IPS-18c (cell line): ENCODE measurements around the gene LIMS2.

Source experiments
- H3K4me3 ChIP-seq: 2 replicates; pipeline ENCODE4 v1.7.0; 2013; ENCODE audit warnings: low read depth, mild to moderate bottlenecking, low read length, moderate library complexity; ENCODE audit not compliant: insufficient read depth
- H3K9me3 ChIP-seq: one replicate; pipeline ENCODE4 v1.6.1; 2013; ENCODE audit warnings: mild to moderate bottlenecking, low read length, moderate library complexity; ENCODE audit not compliant: control insufficient read depth, insufficient read depth

LIMS2 gene, protein sequence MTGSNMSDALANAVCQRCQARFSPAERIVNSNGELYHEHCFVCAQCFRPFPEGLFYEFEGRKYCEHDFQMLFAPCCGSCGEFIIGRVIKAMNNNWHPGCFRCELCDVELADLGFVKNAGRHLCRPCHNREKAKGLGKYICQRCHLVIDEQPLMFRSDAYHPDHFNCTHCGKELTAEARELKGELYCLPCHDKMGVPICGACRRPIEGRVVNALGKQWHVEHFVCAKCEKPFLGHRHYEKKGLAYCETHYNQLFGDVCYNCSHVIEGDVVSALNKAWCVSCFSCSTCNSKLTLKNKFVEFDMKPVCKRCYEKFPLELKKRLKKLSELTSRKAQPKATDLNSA

DNA sequence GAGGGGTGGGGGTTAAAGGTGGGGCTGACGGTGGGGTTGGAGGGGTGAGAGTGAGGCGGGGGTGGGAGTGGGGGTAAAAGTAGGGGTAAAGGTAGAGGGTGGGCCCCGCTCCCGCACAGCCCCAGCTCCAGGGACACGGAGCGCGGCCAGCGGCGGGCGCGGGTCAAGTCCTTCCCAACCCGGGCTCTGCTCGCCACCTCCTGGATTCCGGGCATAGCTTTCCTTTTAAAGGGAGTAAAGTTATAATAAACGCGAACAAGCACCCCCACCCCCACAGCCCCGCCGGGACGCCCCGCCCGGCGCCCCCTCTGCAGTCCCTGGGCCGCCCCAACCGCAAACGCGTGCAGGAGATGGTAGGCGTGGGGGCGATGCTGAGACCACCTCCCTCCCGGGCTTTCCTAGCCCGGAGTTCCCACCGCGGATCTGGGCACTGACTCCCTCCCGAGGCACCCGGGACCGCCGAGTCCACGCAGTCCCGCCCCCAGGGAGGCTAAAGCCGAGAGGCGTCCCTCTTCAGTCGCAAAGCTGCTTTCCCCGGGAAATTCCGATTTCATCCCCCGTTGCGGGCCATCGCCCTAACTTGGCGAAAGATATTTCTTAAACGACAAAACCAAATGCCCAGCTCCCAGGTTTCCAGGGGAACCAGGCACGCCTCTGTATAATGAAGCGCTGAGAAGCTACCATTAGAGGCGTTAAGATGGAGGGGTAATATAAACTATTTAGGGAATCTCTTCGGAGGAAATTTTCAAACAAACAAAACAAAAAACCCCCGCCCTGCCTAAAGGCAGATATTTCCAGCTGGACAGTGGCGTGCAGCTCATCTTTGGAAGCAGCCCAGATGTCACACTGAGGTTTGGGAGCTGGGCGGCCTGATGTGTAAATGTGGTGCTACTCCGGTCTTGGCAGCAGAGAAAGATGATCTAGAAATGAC, at the start of gene LIMS2:
TSS of gene LIMS2 (minus strand) at position 200 of the 931 bp plus-strand sequence. CDS start 506 bp downstream, outside the sequence.
- H3K9me3 ChIP-seq, result no peaks in the 10 kb centered on the region
- peak within 1 kb of the TSS; percentile 63 for H3K4me3 ChIP-seq

DNA sequence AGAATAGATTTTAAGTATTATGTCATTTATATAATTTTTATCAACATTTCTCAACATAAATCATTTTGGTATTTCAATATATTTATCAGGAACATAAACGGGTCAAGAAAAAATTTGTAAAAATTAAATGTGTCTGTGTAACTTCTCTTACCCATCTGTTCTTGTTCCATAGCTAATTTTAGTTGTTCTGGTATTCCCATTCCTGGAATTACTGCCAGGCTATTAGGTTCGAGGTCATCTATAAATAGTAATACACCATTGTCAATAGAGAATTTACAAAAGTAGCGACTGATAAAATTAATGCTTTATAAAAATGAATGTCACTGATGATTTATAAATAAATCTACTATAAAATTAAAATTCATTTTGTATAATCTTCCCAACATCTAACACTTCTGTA, 47.5 kb upstream of the LIMS2 start:
- Histone ChIP-seq H3K4me3 (no peak overlapping the region), H3K9me3 (no peaks in the 10 kb centered on the region)

DNA sequence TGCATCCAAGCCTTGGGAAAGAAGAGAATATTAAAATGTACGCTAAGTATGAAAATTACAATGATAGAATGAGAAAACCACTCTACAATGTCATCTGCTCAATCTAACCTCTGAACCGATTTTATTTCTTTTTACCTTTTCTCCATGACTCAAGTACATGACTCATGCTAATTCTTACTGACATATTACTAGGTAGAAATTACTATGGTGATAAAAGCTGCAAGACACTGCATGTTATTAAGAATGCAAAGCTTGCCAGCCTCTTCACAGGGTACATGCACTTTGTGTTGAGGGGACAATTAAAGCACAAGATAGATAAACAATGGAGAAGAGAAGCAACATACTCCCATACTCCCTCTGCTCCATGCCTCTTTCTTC, 46.6 kb upstream of the LIMS2 start:
- Histone ChIP-seq H3K4me3 (no peak overlapping the region), H3K9me3 (no peaks in the 10 kb centered on the region)

DNA sequence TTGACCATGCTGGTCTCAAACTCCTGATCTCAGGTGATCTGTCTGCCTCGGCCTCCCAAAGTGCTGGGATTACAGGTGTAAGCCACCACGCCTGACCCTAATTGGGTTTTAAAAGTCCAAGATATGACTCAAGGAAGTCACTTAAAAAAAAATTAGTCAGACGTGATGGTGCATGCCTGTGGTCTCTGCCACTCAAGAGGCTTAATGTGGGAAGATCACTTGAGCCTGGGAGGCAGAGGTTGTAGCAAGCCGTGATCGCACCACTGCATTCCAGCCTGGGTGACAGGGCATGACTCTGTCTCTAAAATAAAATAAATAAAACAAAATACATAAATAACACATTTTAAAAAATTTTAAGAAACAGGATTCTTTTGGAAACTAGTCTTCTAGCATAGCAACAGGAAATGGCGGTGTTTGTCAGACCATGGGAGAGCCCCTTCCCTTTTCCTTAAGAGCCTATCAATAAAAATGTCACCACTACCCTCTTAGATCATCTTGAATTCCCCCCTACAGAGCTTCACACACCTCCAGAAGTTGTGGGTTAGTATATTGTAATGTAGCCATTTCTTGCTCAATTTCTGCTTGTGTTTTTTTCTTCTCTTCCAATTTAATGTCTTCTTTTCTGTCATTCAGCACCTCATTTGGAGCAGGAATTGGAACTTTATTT, 46.1 kb upstream of the LIMS2 start:
- Histone ChIP-seq H3K9me3 (no peaks in the 10 kb centered on the region), H3K4me3 (no peak overlapping the region)

DNA sequence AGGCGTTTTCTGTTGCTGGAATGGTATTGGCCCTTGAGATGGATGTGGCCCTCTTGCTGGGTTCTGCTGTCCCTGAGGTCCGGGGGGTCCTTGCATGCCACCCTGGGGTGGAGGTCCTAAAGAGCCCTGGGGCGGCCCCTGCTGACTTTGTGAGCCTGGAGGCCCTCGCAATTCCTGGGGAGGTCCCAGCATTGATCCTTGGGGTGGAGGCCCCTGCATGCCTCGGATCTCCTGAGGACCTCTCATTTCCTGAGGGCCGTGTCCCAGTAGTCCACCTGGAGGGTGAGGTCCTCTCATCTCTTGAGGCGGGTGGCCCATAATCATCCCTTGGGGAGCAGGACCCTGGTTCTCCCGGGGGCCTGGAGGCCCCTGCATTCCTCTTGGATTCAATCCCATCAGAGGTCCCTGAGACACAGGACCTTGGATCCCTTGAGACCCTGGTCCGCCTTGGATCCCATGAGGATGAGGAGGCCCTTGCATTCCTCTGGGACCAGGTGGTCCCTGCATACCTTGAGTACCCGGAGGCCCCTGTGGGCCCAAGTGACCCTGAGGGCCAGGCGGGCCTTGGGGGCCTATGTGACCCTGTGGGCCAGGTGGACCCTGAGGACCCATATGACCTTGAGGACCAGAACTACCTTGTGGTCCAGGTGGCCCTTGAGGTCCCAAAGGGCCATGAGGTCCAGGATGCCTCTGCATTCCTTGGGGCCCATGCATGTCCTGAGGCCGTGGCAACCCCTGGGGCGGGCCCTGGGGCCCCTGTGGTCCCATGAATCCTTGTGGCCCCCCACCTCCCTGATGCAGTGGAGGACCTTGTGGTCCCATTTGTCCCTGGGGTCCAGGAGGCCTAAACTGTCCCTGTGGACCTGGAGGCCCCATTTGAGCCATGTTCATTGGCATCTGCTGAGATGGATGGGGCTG, 44.2 kb upstream of the LIMS2 start:
- H3K4me3 ChIP-seq, result no peak overlapping the region
- no peaks in the 10 kb centered on the region for H3K9me3 ChIP-seq

DNA sequence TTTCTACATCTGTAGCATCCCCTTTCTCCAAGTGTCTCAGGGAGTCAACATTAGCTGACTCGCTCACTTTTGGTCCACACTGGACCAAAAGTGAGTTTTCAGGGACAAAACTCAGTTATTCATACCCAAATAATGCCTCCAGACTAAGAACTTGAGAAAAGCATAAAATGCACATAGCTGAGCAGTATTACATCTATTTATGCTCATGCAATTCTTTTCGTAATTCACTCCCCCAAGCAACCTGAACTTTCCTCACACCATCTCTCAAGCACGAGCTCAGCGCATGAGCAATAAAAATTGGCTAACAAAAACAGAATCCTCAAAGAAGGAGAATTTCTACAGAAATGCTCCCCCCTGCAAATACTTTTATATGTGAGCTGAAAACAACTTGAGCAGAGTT, 42.9 kb upstream of the LIMS2 start:
- Histone ChIP-seq H3K9me3 (no peaks in the 10 kb centered on the region), H3K4me3 (no peak overlapping the region)

DNA sequence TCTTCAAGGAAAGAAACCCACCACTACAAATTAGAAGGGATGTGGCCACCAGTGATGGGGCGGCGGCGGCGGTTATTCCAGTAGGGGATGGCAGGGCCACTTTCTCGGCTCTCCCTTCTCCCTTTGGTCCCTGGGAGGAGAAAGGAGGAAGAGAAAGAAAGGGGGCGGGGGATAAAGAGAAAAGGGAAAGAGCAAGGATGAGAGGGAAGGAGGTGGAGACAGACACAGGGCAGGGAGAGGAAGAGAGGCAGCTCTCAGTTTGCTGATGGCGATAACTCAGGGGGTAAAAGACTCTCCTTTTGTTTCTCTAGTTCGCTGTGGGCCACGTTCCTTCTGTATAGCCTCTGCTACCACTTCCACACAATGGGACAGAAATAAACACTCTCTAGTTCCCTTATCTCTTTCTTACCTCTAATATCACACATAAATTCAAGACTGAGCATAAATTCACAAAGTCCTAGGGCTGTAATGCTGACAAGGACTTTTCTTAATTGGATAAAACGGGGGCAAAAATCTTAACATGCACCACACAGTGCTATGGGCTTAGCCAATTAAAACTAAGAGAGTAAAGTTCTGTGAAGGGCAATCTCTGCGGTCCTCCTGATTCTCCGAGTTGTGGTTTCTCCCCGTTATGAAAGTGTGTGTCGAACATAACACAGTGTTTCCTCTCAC, 40.6 kb upstream of the LIMS2 start:
- Histone ChIP-seq H3K4me3 (no peak overlapping the region), H3K9me3 (no peaks in the 10 kb centered on the region)

DNA sequence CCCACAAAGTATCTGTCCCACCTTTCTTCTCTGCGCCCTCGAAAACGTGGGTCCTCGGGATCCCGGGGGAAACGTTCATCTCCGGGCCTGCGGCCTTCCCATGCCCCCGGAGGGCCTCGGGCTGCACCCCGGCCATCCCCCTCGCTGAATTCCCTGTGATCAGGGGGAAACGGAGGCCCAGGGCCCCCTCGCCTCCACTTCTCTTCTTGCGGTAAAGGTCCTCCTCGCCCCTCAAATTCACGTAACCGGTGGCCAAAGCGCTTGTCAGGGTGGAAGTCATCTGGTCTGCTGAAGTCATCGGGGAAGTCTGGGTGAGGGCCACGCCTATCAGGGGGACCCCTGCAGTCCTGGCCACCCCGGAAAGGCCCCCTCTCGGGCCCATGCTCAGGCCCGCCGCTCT, 38.2 kb upstream of the LIMS2 start:
- no peaks in the 10 kb centered on the region for H3K9me3 ChIP-seq
- no peak overlapping the region for H3K4me3 ChIP-seq

DNA sequence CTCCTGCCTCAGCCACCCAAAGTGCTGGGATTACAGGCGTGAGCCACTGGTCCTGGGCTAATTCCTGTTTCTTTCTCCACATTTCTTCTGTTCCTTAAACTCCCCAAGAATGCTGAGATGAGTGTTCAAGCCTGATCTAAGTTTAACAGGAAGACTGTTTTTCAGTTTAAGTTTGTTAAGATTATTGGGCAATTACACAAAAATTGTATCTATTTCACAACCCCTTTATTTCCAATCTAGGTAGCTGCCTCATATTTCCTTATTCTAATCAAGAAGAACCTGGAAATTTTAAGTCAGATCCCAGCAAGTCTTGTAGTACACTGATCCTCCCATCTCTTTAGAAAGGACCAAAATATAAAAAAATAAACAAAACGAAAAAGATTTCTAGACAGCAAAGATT, 37.7 kb upstream of the LIMS2 start:
- H3K4me3 ChIP-seq, result no peak overlapping the region
- no peaks in the 10 kb centered on the region for H3K9me3 ChIP-seq

DNA sequence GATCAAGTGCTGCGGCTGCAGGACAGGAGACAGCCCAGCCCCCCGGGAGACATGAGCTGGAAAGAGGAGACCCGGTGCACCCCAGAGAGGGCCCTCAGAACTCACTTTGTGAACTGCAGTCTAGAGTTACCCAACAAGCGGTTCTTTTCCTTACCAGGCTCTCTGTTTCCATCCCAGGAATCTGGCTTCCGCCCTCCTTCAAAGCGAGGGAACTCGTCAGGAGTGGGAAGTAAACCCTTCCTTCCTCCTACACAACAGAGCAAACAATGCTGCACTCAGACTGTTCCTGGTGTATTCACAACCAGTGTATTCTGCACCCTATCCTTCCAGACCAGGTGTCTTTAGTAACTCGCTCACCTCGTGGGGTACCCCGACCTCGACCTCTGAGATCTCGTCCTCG, 34.0 kb upstream of the LIMS2 start:
- H3K9me3 ChIP-seq, result no peaks in the 10 kb centered on the region
- no peak overlapping the region for H3K4me3 ChIP-seq

DNA sequence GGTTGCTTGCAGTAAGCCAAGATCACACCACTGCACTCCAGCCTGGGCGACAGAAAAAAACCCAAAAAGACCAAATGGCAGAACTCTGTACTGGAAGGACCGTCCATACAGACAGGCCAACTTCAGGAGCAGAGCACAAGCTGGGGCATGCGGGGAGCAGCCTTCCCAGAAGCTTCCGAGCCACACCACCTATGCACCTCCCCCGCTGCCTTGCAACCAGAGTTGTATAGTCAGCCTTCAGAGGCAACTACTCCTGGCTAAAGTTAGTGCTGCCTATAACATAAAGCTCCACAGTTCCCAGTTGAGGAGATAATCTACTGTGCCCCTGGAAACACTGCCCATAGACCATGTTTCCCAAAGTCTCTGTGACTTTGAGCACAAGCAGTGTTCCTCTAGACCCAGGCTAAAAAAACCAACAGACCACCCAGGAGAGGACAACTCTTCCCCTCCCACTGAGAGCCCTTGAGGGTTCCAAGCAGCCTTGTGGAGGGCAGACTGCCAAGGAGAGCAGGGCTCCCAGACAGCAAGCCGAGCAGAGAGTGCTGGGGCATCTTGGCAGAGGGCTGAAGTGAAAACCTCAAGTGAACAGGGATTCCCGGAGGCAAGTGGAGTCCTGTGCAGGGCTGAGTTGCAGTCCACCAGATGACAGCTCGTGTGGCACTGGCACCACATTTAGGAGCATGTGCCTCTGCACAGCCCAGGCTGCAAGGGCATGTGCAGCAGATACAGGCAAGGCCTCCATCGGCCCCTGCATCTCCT, 32.7 kb upstream of the LIMS2 start:
- no peak overlapping the region for H3K4me3 ChIP-seq
- no peaks in the 10 kb centered on the region for H3K9me3 ChIP-seq

DNA sequence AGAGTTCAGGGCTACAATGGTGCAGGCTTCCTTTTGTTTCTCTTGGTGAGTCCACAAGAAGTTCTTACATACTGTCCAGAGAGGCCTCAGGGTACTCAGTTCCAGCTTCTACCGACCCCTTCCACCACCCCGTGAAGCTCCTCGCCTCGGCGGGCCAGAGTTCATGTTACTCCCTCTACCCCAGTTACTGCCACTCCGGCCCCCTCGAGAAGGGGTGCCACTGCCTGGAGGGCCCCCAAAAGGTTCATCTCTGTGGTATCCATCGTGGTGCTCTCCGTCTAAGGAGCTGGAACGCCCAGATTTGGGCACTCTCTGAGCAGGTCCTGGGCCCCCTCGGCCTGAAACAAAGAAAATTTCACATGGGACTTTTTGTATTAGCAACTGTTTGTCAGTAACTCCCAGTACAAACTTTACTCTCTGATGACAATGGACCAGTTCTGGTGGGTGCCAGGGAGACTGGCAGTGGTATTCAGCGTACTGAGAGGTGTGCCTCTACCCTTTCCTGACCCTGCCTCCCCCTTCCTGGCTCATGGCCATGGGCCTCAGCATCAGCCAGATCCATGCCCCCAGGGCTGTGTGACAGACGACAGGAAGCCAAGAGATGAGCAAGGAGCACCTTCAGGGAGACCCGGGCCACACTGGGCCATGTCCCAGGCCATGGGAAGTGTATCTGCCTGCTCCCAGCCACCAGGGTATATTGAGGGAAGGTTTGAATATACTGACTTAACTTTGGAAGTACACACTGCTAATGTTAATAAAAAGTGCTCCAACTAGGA, 31.1 kb upstream of the LIMS2 start:
- H3K4me3 ChIP-seq, result no peak overlapping the region

DNA sequence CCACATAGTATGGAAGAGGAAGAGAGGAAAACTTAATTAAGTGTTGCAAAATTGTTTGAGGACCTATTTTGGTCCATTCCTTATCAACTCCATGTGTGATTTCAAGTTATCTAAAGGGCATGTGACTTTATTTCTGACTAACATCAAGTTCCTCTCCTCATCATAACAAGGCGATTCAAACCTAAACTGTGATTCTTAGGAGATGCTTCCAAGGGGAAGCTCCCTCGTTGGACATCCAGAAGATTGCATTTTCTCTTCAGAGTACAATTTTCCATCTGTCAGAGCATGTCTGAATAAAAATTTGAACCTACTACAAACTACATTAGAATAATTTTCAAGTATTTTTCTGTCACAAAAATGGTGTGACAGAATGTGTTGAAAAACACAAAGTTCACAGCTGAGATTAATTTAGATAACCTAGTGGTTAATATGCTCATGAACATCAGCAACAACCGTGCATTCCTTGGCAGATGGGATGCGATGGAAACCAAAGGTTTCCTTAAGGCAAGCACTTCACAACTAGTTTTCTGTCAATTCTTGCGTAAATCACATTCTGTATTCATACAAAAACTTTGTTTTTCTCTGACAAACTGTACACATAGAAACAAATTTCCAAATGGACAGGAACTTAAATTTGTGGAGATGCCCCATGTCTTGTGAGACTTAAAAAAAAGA, 30.2 kb upstream of the LIMS2 start:
- Histone ChIP-seq H3K9me3 (no peaks in the 10 kb centered on the region), H3K4me3 (no peak overlapping the region)

More for the DNA sequence above, 31.1 kb upstream of the LIMS2 start:
- H3K9me3 ChIP-seq, result no peaks in the 10 kb centered on the region

DNA sequence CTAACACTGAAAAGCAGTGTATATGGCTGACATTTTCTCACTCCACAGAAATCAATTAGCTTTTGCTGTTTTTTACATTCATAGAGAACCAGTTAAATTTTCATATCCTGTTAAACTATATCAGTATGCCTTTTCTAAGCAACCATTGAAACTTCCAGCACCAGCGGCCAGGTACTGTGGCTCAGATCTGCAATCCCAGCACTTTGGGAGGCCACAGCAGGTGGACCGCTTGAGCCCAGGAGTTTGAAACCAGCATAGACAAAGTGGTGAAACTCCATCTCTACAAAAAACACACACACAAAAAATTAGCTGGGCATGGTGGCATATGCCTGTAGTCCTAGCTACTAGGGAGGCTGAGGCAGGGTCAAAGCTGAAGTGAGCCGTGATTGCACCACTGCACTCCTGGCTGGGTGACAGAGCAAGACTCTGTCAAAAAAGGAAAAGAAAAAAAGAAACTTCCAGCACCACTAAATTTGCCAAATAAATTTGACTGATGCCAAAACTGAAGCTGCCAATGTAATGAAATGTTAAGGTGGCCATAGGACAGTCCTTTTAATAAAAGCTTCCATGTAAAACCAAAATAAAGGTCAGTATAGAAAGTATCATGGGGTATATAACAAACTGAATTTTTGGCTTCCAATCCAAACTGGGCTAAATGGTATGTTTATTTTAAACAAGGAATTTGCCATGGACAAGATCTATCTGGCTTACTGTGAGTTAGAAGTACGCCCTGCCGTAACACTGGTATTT, 29.5 kb upstream of the LIMS2 start:
- no peak overlapping the region for H3K4me3 ChIP-seq
- H3K9me3 ChIP-seq, result no peaks in the 10 kb centered on the region
